Gastrocnemius medialis (tissue), 4 donors: ENCODE results near the gene RAB26. TPM values are rescaled to one million over a fixed set of nuclear protein-coding genes. Genes with fewer than 3 reads are reported as not detected.
"Not testable (repeated sequence)": the region's sequence is repeated elsewhere in the genome, so short reads cannot be mapped to it uniquely, and the experiment has no call there.

Experiments
- ATAC-seq, 2 donors: fragments of 150-250 bp; one replicate each; pipeline ENCODE4 v1.9.1; 2016
- DNase-seq, 2 donors: peaks; one replicate each; pipeline ENCODE4 v3.0.0-alpha.2; 2019
- H3K27ac ChIP-seq, 4 donors: fragments of 200-600 bp; sonication (generic); 1 replicate in 1 of 4; 2 replicates in 3 of 4; pipeline ENCODE4 v1.5.1; 2016 to 2018; ENCODE audit warnings: mild to moderate bottlenecking in 2 of 4, moderate library complexity in 1 of 4
- H3K27me3 ChIP-seq, 3 donors: fragments of 200-600 bp; sonication (generic) in 2 of 3; 1 replicate in 1 of 3; 2 replicates in 2 of 3; pipeline versions ENCODE4 v1.5.1 to v1.6.0; 2016 to 2019; ENCODE audit warnings: mild to moderate bottlenecking in 1 of 3, moderate library complexity in 1 of 3
- H3K36me3 ChIP-seq, 2 donors: fragments of 200-600 bp; sonication (generic) in 1 of 2; one replicate each; pipeline ENCODE4 v1.5.1; 2017 to 2018
- H3K4me1 ChIP-seq, 2 donors: fragments of 200-600 bp; sonication (generic) in 1 of 2; one replicate each; pipeline ENCODE4 v1.5.1; 2016 to 2017; ENCODE audit warnings: mild to moderate bottlenecking in 2 of 2
- H3K4me3 ChIP-seq, 4 donors: fragments of 200-600 bp; sonication (generic) in 3 of 4; 1 replicate in 1 of 4; 2 replicates in 3 of 4; pipeline ENCODE4 v1.5.1; 2016 to 2019; ENCODE audit warnings: mild to moderate bottlenecking in 2 of 4
- H3K9me3 ChIP-seq, 3 donors: fragments of 200-600 bp; sonication (generic) in 2 of 3; 1 replicate in 1 of 3; 2 replicates in 2 of 3; pipeline ENCODE4 v1.5.1; 2016 to 2019
- POLR2A ChIP-seq, 2 donors: fragments of 450-650 bp; IDR thresholded peaks; one replicate each; pipeline ENCODE4 v1.6.1; 2017; ENCODE audit warnings: antibody characterized with exemption in 2 of 2, mild to moderate bottlenecking in 2 of 2, moderate library complexity in 2 of 2
- in situ Hi-C, 4 donors: fragments of 200-750 bp; cut with MboI; loops; one replicate each; pipeline versions ENCODE4 v1.15.0 to v1.8.0; 2017; ENCODE audit warnings: low sequenced_read_pairs in 4 of 4
- intact Hi-C: fragments of 100-400 bp; cut with DNase I; formaldehyde crosslinking; loops from one replicate; pipeline ENCODE4 v1.15.1; 2023; ENCODE audit warnings: low total_unique reads
- total RNA-seq, 4 donors: library from RNA; depleted of rRNA; stranded (reverse); fragments of >200 nt; gene quantifications; one replicate each; pipeline versions ENCODE4 v1.1.0 to v1.2.3, GENCODE V29; 2016
- TF ChIP-seq, protein P1 (sequence below), 5 experiments: fragments of 450-650 bp in 3 of 5; fragments of 200-600 bp in 2 of 5; sonication (generic) in 2 of 5; IDR thresholded peaks in 4 of 5; conservative IDR thresholded peaks in 1 of 5; 1 replicate in 4 of 5; 2 replicates in 1 of 5; pipeline ENCODE4 v1.5.1; 2016 to 2019; ENCODE audit warnings: antibody characterized with exemption in 5 of 5, mild to moderate bottlenecking in 3 of 5, moderate library complexity in 3 of 5

RAB26 gene
- total RNA-seq, 4 donors from 2014 or later = 1.3 to 4.2 TPM; not detected in 2

DNA sequence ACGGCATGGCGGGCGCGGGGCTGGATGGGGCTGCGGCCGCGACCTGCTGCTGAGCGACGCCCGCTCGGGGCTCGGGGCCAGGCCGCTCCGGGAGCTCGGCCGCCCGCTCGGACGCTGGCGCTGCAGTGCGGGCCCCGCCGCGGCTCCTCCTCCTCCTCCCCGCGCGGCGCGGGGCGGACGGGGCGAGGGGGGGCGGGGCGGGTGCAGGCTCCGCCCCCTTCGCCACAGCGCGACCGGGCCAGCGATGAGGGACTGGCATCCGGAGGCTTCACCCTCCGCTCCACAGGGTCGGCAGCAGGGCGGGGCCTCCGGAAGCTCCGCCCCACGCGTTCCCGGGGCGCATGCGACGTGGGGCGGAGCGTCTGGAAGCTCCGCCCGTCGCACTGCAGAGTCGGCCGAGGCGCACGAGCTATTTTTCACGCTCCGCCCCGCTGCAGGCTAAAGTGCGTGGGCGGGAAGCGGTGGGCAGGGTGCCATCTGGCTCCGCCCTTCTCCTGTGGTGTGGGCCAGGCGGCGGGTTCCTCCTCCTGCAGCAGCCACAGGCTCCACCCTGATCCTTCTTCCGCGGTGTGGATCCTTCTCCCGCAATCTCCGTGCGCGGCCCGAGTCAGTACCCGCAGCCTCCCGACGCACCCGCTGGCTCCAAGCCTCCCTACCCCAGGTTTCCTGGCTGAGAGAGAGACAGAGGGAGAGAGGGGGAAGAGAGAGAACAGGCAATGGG lies 12.5 kb upstream of the RAB26 start, which contains the start of gene PKD1:
Gene PKD1 (minus strand): TSS at position 129 of the 721 bp plus-strand sequence. CDS start 209 bp downstream, outside the sequence.
- H3K27me3 ChIP-seq, intact Hi-C loops, H3K36me3 ChIP-seq, H3K9me3 ChIP-seq: not testable (repeated sequence)
- Histone ChIP-seq H3K27ac (peak within 1 kb of the TSS; percentile 86 to 93 (median 90)), H3K4me1 (peaks cover 13 to 38% of the 10 kb centered on the region in 2 donors), H3K4me3 (peak within 1 kb of the TSS; percentile 52 to 75 (median 67))
- DNase-seq = peak; percentile 93 to 98
- TF ChIP-seq POLR2A (IDR thresholded peaks at IDR 0.05) = peak; percentile 72 to 81
- peak; percentile 55 to 78 for ATAC-seq
- in situ Hi-C loops = loop anchor here in 1 of 4 donors (5.0 kb wide), 1 partner anchor 124 kb away; no protein-coding TSS in a partner anchor

DNA sequence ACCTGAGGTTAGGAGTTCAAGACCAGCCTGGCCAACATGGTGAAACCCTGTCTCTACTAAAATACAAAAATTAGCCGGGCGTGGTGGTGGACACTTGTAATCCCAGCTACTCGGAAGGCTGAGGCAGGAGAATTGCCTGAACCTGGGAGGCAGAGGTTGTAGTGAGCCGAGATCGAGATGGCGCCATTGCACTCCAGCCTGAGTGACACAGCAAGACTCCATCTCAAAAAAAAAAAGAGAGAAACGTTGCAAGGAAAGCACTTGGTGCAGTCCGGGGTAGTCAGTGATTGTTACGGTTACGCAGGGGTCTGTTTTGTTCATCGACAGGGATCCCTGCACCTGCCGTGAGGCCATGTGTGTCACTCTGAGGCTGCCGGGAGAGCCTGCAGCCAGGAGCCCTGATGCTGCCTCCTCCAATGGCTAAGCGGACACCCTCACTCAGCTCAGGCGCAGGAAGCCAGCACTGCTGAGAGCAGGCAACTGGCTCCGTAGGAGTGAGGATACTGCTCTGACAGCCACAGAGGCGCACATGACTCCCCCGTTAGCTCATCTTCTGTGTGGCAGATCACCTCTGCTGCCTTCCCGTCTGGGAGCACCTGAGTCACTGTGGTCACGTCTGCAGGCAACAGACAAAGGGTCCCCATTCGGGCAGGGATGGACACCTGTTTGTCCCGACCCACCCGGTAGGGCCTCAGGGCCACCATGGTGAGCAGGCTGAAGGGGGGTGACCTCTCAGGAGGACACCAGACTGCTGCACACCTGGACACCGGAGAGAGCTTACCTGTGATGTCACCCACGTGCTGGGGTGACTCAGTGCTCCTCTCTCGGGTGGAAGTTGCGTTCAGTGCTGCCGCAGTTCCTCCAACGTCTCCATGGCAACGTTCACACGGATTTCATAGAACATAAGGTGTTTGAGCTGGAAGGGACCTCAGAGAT lies 5.2 kb upstream of the RAB26 start:
- intact Hi-C loops = no loop called here
- no peaks in the 10 kb centered on the region for H3K27me3 ChIP-seq
- no peak for DNase-seq
- in situ Hi-C loops = loop anchor here in 3 of 4 donors (5.0 to 10.0 kb wide), 3 partner anchors 121 to 131 kb away; partner anchors contain the start of gene NPW (in 1 of the 3)
- no peak overlapping the region for H3K27ac ChIP-seq
- H3K36me3 ChIP-seq = no peaks in the 10 kb centered on the region
- ATAC-seq = no peak
- H3K4me3 ChIP-seq = no peak overlapping the region
- H3K4me1 ChIP-seq = peaks cover 6 to 18% of the 10 kb centered on the region in 2 donors
- H3K9me3 ChIP-seq = no peaks in the 10 kb centered on the region
- TF ChIP-seq, protein P1, sequence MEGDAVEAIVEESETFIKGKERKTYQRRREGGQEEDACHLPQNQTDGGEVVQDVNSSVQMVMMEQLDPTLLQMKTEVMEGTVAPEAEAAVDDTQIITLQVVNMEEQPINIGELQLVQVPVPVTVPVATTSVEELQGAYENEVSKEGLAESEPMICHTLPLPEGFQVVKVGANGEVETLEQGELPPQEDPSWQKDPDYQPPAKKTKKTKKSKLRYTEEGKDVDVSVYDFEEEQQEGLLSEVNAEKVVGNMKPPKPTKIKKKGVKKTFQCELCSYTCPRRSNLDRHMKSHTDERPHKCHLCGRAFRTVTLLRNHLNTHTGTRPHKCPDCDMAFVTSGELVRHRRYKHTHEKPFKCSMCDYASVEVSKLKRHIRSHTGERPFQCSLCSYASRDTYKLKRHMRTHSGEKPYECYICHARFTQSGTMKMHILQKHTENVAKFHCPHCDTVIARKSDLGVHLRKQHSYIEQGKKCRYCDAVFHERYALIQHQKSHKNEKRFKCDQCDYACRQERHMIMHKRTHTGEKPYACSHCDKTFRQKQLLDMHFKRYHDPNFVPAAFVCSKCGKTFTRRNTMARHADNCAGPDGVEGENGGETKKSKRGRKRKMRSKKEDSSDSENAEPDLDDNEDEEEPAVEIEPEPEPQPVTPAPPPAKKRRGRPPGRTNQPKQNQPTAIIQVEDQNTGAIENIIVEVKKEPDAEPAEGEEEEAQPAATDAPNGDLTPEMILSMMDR (IDR thresholded peaks at IDR 0.05 in 4 of 5, conservative IDR thresholded peaks at IDR 0.05 in 1 of 5) = no peak
- no peak for TF ChIP-seq POLR2A (IDR thresholded peaks at IDR 0.05)

DNA sequence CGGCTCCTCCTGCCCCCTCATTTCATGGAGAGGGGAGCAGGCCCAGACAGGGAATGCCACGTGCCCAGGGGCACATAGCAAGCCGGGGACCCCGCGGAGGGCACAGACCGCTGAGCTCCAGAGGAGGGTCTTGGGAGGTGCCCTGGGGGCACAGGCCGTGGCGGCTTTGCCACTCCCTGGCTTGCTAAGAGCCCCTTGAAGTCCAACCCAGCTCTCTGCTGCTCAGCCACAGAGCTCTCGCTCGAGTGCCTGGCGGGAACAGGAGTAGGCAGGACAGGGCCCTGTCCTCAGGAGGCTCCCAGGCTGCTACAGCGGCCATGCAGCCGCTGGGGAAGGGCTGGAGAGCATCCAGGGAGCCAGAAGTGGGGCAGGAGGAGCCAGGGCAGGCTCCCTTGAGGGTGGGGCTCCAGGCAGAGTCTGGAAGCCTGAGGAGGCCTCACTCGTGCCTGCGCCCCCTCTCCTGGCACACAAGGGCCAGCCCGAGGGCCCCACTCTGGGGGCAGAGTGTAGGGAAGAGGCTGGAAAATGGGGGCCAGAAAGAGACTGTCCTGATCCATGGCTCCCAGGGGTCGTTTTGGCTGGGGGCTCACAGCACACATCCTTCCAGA lies 4.4 kb upstream of the RAB26 start:
- TF ChIP-seq, protein P1 (IDR thresholded peaks at IDR 0.05 in 4 of 5, conservative IDR thresholded peaks at IDR 0.05 in 1 of 5) = no peak
- no peak for TF ChIP-seq POLR2A (IDR thresholded peaks at IDR 0.05)
- no peaks in the 10 kb centered on the region for H3K9me3 ChIP-seq
- no peak for ATAC-seq
- intact Hi-C loops (no loop called here), in situ Hi-C loops (loop anchor here in 3 of 4 donors (5.0 to 10.0 kb wide), 3 partner anchors 122 to 132 kb away; partner anchors contain the start of gene NPW (in 1 of the 3))
- peaks cover 9 to 23% of the 10 kb centered on the region in 2 donors for H3K4me1 ChIP-seq
- H3K36me3 ChIP-seq = no peaks in the 10 kb centered on the region
- H3K27me3 ChIP-seq = no peaks in the 10 kb centered on the region
- H3K4me3 ChIP-seq = no peak overlapping the region
- DNase-seq = no peak
- no peak overlapping the region for H3K27ac ChIP-seq

DNA sequence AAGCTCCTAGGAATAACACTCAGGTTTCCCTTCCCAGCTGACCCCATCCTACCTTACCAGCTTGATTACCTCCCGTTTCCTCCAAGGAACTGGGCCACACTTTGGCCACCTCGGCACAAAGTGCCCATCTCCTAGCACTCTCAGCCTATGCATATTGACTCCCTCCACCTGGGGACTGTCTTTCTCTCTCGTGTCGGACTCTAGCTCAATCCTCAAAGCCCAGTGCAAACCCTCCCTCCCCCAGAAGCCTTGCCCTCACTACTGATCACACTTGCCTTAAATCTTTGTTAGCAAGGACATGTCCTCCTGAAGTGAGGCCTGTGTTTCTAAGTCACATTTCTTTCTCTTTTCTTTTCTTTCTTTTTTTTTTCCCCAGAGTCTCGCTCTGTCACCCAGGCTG lies 2.6 kb upstream of the RAB26 start:
- in situ Hi-C loops = loop anchor here in 1 of 4 donors (10.0 kb wide), 1 partner anchor 131 kb away; the partner anchor contains the start of gene NPW
- no peak for TF ChIP-seq POLR2A (IDR thresholded peaks at IDR 0.05)
- TF ChIP-seq, protein P1 (IDR thresholded peaks at IDR 0.05 in 4 of 5, conservative IDR thresholded peaks at IDR 0.05 in 1 of 5) = no peak
- peaks cover 13 to 24% of the 10 kb centered on the region in 2 donors for H3K4me1 ChIP-seq
- no peaks in the 10 kb centered on the region for H3K9me3 ChIP-seq
- no peaks in the 10 kb centered on the region for H3K36me3 ChIP-seq
- ATAC-seq (no peak), DNase-seq (no peak)
- H3K27me3 ChIP-seq = no peaks in the 10 kb centered on the region
- intact Hi-C loops = no loop called here
- H3K4me3 ChIP-seq = no peak overlapping the region
- no peak overlapping the region for H3K27ac ChIP-seq
